Measurements from ENCODE around the gene BCAS3.

- TF ChIP-seq, protein P1, sequence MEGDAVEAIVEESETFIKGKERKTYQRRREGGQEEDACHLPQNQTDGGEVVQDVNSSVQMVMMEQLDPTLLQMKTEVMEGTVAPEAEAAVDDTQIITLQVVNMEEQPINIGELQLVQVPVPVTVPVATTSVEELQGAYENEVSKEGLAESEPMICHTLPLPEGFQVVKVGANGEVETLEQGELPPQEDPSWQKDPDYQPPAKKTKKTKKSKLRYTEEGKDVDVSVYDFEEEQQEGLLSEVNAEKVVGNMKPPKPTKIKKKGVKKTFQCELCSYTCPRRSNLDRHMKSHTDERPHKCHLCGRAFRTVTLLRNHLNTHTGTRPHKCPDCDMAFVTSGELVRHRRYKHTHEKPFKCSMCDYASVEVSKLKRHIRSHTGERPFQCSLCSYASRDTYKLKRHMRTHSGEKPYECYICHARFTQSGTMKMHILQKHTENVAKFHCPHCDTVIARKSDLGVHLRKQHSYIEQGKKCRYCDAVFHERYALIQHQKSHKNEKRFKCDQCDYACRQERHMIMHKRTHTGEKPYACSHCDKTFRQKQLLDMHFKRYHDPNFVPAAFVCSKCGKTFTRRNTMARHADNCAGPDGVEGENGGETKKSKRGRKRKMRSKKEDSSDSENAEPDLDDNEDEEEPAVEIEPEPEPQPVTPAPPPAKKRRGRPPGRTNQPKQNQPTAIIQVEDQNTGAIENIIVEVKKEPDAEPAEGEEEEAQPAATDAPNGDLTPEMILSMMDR (IDR thresholded peaks at IDR 0.05): no peak
- no peak for TF ChIP-seq POLR2A (IDR thresholded peaks at IDR 0.05)
Measured at GRCh38 chr17:61296058-61296457, 618.4 kb downstream of the BCAS3 start.

All from lower leg skin (tissue), 3 donors.